ENCODE data around the gene LANCL2. TPM values are rescaled to one million over a fixed set of nuclear protein-coding genes. Genes with fewer than 3 reads are reported as not detected.

LANCL2 gene
- total RNA-seq, 1 experiment from 2014 or later, result 26.4 TPM

DNA sequence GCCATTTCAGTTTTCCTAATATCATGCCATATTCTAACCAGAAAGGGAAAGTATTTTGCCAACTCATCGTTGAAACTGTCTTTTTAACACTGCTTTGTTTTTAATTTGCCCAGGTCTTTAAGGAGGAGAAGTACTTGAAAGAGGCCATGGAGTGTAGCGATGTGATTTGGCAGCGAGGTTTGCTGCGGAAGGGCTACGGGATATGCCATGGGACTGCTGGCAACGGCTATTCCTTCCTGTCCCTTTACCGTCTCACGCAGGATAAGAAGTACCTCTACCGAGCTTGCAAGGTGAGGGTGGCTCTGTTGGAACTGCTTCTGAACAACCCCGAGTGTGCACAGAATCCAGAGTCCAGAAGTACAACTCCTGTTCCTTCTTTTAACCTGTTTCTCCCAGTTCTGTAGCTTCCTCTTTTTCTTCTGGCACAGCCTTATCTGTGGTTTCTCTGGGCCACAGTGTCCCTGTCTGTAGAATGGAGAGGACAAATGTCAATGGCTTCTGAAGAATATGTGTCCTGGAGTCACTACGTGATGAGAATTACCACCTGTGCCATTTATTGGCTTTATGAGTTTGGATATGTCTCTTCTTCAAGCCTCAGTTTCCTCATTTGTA lies 60.1 kb downstream of the LANCL2 start:
- Histone ChIP-seq H3K4ac (ENCODE audit: low read depth, low read length) (no peak overlapping the region), H2BK20ac (ENCODE audit: low read depth, low read length, poor library complexity, severe bottlenecking) (no peak overlapping the region), H3K56ac (ENCODE audit: insufficient read length, low read depth, low read length) (no peak overlapping the region), H3K79me1 (ENCODE audit: insufficient read depth, low read depth, low read length, poor library complexity, severe bottlenecking) (no peaks in the 10 kb centered on the region), H4K91ac (ENCODE audit: insufficient read length, low read depth, low read length) (no peak overlapping the region), H2BK120ac (ENCODE audit: low read depth, low read length, poor library complexity, severe bottlenecking) (no peak overlapping the region), H4K8ac (replicated peaks; ENCODE audit: insufficient read length, low read depth, low read length) (no peak overlapping the region), H3K23me2 (ENCODE audit: insufficient read length, low read depth, low read length, poor library complexity, severe bottlenecking) (no peaks in the 10 kb centered on the region), H2AK5ac (ENCODE audit: insufficient read length, low read length) (no peak overlapping the region), H3K4me2 (ENCODE audit: insufficient read depth, insufficient read length, low read length) (no peak overlapping the region), H3K23ac (ENCODE audit: insufficient read length, low read depth, low read length) (no peak overlapping the region), H2BK15ac (ENCODE audit: low read depth, low read length) (no peak overlapping the region), H2BK5ac (ENCODE audit: insufficient read length, low read length) (no peak overlapping the region), H3K4me1 (ENCODE audit: insufficient read depth, low read length) (peaks cover 4% of the 10 kb centered on the region), H3K27ac (ENCODE audit: insufficient read length, low read depth, low read length) (no peak overlapping the region), H3K9me3 (ENCODE audit: control insufficient read depth, low read depth, low read length) (no peaks in the 10 kb centered on the region), H4K20me1 (ENCODE audit: control insufficient read depth, insufficient read depth, insufficient read length) (no peaks in the 10 kb centered on the region), H3K18ac (ENCODE audit: insufficient read length, low read depth, low read length) (no peak overlapping the region), H3K9ac (ENCODE audit: extremely low read depth, insufficient read length, low read length) (no peak overlapping the region), H3K79me2 (ENCODE audit: insufficient read depth, low read length) (no peaks in the 10 kb centered on the region), H2AFZ (ENCODE audit: low read length) (no peak overlapping the region), H3K27me3 (ENCODE audit: insufficient read depth, low read length) (no peaks in the 10 kb centered on the region), H4K5ac (ENCODE audit: insufficient read length, low read depth, low read length) (no peak overlapping the region), H3K14ac (ENCODE audit: insufficient read depth, low read length) (no peak overlapping the region), H2BK12ac (ENCODE audit: insufficient read length, low read depth, low read length) (no peak overlapping the region), H3T11ph (ENCODE audit: low read length) (no peak overlapping the region)
- Mint-ChIP-seq H3K4me1 (peaks cover 28 to 31% of the 10 kb centered on the region in 2 experiments), H3K36me3 (ENCODE audit: insufficient read depth in 1 of 3, low read depth in 3 of 3) (peaks cover 6 to 16% (median 9%) of the 10 kb centered on the region in 3 experiments; a peak in 6 of 7 replicates), H3K4me3 (no peak overlapping the region; a peak in 1 of 5 replicates), H3K27me3 (ENCODE audit: low read depth) (no peaks in the 10 kb centered on the region), H3K9me3 (no peaks in the 10 kb centered on the region), H3K27ac (peak overlapping the region in 1 of 3 experiments; percentile 75; a peak in 2 of 7 replicates)
- TF ChIP-seq, protein P1, sequence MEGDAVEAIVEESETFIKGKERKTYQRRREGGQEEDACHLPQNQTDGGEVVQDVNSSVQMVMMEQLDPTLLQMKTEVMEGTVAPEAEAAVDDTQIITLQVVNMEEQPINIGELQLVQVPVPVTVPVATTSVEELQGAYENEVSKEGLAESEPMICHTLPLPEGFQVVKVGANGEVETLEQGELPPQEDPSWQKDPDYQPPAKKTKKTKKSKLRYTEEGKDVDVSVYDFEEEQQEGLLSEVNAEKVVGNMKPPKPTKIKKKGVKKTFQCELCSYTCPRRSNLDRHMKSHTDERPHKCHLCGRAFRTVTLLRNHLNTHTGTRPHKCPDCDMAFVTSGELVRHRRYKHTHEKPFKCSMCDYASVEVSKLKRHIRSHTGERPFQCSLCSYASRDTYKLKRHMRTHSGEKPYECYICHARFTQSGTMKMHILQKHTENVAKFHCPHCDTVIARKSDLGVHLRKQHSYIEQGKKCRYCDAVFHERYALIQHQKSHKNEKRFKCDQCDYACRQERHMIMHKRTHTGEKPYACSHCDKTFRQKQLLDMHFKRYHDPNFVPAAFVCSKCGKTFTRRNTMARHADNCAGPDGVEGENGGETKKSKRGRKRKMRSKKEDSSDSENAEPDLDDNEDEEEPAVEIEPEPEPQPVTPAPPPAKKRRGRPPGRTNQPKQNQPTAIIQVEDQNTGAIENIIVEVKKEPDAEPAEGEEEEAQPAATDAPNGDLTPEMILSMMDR (conservative IDR thresholded peaks at IDR 0.05), result no peak
- no CpG with 5 or more reads among the region's 11 CpGs for WGBS (ENCODE audit: extremely low coverage, insufficient read length, low lambda C conversion rate)
- no peak for DNase-seq

Measured in H9 (cell line).